T-helper 9 cell (primary cell): ENCODE data around the gene BCL2L2.

Experiments
- DNase-seq: peaks from one replicate; pipeline ENCODE4 v3.0.0-alpha.2; 2020

The BCL2L2 gene

GRCh38 chr14:23357261-23357660 lies 50.6 kb downstream of the BCL2L2 start:
- no peak for DNase-seq

GRCh38 chr14:23358042-23358441 lies 51.4 kb downstream of the BCL2L2 start:
- no peak for DNase-seq

GRCh38 chr14:23358553-23359166 lies 52.0 kb downstream of the BCL2L2 start:
- DNase-seq = no peak

- no peak for DNase-seq
Observed at GRCh38 chr14:23359167-23359626, 52.6 kb downstream of the BCL2L2 start.

- no peak for DNase-seq
Observed at GRCh38 chr14:23359722-23360447, 53.3 kb downstream of the BCL2L2 start.

- DNase-seq = no peak
Observed at GRCh38 chr14:23360496-23360895, 53.9 kb downstream of the BCL2L2 start.

- no peak for DNase-seq
Observed at GRCh38 chr14:23361320-23361719, 54.7 kb downstream of the BCL2L2 start.
